Endodermal cell (in vitro differentiated cells): ENCODE measurements around the gene CCDC175. TPM values are rescaled to one million over a fixed set of nuclear protein-coding genes. Genes with fewer than 3 reads are reported as not detected.

Experiments used
- DNase-seq: peaks from one replicate; pipeline ENCODE4 v3.0.0-alpha.2; 2017
- H3K27ac ChIP-seq: 2 replicates; pipeline ENCODE4 v1.5.1; 2013; ENCODE audit warnings: mild to moderate bottlenecking, low read depth, low read length, moderate library complexity
- H3K27me3 ChIP-seq: 2 replicates; pipeline ENCODE4 v1.6.1; 2013; ENCODE audit warnings: mild to moderate bottlenecking, low read length, moderate library complexity; ENCODE audit not compliant: insufficient read depth, control insufficient read depth, poor library complexity, severe bottlenecking
- H3K36me3 ChIP-seq: 2 replicates; pipeline ENCODE4 v1.7.0; 2013; ENCODE audit warnings: mild to moderate bottlenecking, low read length, moderate library complexity; ENCODE audit not compliant: control insufficient read depth, insufficient read depth
- H3K4me1 ChIP-seq: one replicate; pipeline ENCODE4 v1.7.0; 2013; ENCODE audit warnings: low read length; ENCODE audit not compliant: control insufficient read depth, insufficient read depth
- H3K4me3 ChIP-seq: 2 replicates; pipeline ENCODE4 v1.5.1; 2013; ENCODE audit warnings: mild to moderate bottlenecking, low read length, moderate library complexity
- H3K9ac ChIP-seq: 2 replicates; pipeline ENCODE4 v1.6.1; 2013; ENCODE audit warnings: mild to moderate bottlenecking, low read length, moderate library complexity; ENCODE audit not compliant: poor library complexity, severe bottlenecking; ENCODE audit errors: extremely low read depth
- H3K9me3 ChIP-seq: 2 replicates; pipeline ENCODE4 v1.6.1; 2013; ENCODE audit warnings: mild to moderate bottlenecking, low read length, moderate library complexity; ENCODE audit not compliant: control insufficient read depth
- H3K27ac Mint-ChIP-seq: 2 replicates; pipeline ENCODE4 v1.8.0; 2020; ENCODE audit warnings: mixed read lengths
- H3K27me3 Mint-ChIP-seq: 2 replicates; pipeline ENCODE4 v1.8.0; 2021; ENCODE audit warnings: mild to moderate bottlenecking, mixed read lengths; ENCODE audit not compliant: insufficient read depth
- H3K36me3 Mint-ChIP-seq: 2 replicates; pipeline ENCODE4 v1.8.0; 2020; ENCODE audit warnings: low read depth, mixed read lengths
- H3K4me1 Mint-ChIP-seq: 2 replicates; pipeline ENCODE4 v1.8.0; 2020; ENCODE audit warnings: mixed read lengths
- H3K4me3 Mint-ChIP-seq: 2 replicates; pipeline ENCODE4 v1.8.0; 2020; ENCODE audit warnings: mild to moderate bottlenecking, moderate library complexity, mixed read lengths
- H3K9me3 Mint-ChIP-seq: 2 replicates; pipeline ENCODE4 v1.8.0; 2020; ENCODE audit warnings: mild to moderate bottlenecking, mixed read lengths
- WGBS, 2 experiments: methylation state at CpG; one replicate each; pipeline versions ENCODE4 v1.1.5 to v1.1.7; 2013; ENCODE audit warnings: missing lambda C conversion rate in 2 of 2, mixed read lengths in 1 of 2; ENCODE audit not compliant: insufficient coverage in 1 of 2, insufficient read length in 1 of 2; 5-methylcytosine and 5-hydroxymethylcytosine counted together
- total RNA-seq, 2 donors: library from RNA; stranded (reverse); fragmentation: NEBNext Ultra II Directional in 1 of 2; extraction: Animal tissue kit (Norgen Biotek cat#: 25700) in 1 of 2; gene quantifications; 2 replicates in 1 of 2; 3 replicates in 1 of 2; pipeline ENCODE4 v1.2.1, GENCODE V29; 2021
- TF ChIP-seq, protein P1 (sequence below): fragments of 200-600 bp; sonication (generic); conservative IDR thresholded peaks from 2 replicates; pipeline ENCODE4 v1.5.0; 2021; ENCODE audit warnings: antibody characterized with exemption, mild to moderate bottlenecking

Gene CCDC175
- total RNA-seq, 2 donors from 2014 or later = 0.53 to 0.66 TPM

GRCh38 chr14:59474172-59474571 is 102.4 kb downstream of the CCDC175 start:
- 81 to 100% methylated on average over 1 of the region's 1 CpG for WGBS, 2 experiments
- no peaks in the 10 kb centered on the region for H3K27me3 ChIP-seq
- peaks cover 19% of the 10 kb centered on the region for H3K4me1 Mint-ChIP-seq
- H3K36me3 ChIP-seq = peaks cover 54% of the 10 kb centered on the region
- no peak overlapping the region for H3K9ac ChIP-seq
- H3K4me3 ChIP-seq = no peak overlapping the region
- H3K36me3 Mint-ChIP-seq = peaks cover 42% of the 10 kb centered on the region
- no peaks in the 10 kb centered on the region for H3K9me3 Mint-ChIP-seq
- no peak overlapping the region for H3K4me3 Mint-ChIP-seq
- no peak overlapping the region for H3K27ac ChIP-seq
- no peaks in the 10 kb centered on the region for H3K9me3 ChIP-seq
- no peak overlapping the region for H3K27ac Mint-ChIP-seq
- TF ChIP-seq, protein P1, sequence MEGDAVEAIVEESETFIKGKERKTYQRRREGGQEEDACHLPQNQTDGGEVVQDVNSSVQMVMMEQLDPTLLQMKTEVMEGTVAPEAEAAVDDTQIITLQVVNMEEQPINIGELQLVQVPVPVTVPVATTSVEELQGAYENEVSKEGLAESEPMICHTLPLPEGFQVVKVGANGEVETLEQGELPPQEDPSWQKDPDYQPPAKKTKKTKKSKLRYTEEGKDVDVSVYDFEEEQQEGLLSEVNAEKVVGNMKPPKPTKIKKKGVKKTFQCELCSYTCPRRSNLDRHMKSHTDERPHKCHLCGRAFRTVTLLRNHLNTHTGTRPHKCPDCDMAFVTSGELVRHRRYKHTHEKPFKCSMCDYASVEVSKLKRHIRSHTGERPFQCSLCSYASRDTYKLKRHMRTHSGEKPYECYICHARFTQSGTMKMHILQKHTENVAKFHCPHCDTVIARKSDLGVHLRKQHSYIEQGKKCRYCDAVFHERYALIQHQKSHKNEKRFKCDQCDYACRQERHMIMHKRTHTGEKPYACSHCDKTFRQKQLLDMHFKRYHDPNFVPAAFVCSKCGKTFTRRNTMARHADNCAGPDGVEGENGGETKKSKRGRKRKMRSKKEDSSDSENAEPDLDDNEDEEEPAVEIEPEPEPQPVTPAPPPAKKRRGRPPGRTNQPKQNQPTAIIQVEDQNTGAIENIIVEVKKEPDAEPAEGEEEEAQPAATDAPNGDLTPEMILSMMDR = no peak
- no peaks in the 10 kb centered on the region for H3K27me3 Mint-ChIP-seq
- no peak for DNase-seq
- peaks cover 11% of the 10 kb centered on the region for H3K4me1 ChIP-seq

- H3K36me3 ChIP-seq = peaks cover 17% of the 10 kb centered on the region
- H3K9me3 Mint-ChIP-seq = no peaks in the 10 kb centered on the region
- peaks cover 18% of the 10 kb centered on the region for H3K27me3 Mint-ChIP-seq
- no peaks in the 10 kb centered on the region for H3K9me3 ChIP-seq
- H3K4me3 ChIP-seq = peak within 1 kb of the TSS; percentile 67
- H3K9ac ChIP-seq = no peak within 1 kb of the TSS
- peak within 1 kb of the TSS; percentile 64 for H3K4me3 Mint-ChIP-seq
- 28 to 35% methylated on average over 23 to 40 of the region's 40 CpGs for WGBS, 2 experiments
- H3K36me3 Mint-ChIP-seq = peaks cover 17% of the 10 kb centered on the region
- no peak within 1 kb of the TSS for H3K27ac Mint-ChIP-seq
- H3K27me3 ChIP-seq = peaks cover 19% of the 10 kb centered on the region
- TF ChIP-seq, protein P1 = no peak
- H3K4me1 ChIP-seq = peaks cover 3% of the 10 kb centered on the region
- peaks cover 7% of the 10 kb centered on the region for H3K4me1 Mint-ChIP-seq
- H3K27ac ChIP-seq = no peak within 1 kb of the TSS
- no peak for DNase-seq
Measured at GRCh38 chr14:59465316-59466135, 111.1 kb downstream of the CCDC175 start, which contains the start of gene GPR135. GPR135 (minus strand) TSS chr14:59465380; CDS start chr14:59465226, 154 bp downstream.

GRCh38 chr14:59464486-59465315 is 111.9 kb downstream of the CCDC175 start:
- Histone ChIP-seq H3K4me1 (peaks cover 3% of the 10 kb centered on the region), H3K27me3 (peaks cover 19% of the 10 kb centered on the region), H3K9me3 (no peaks in the 10 kb centered on the region), H3K9ac (no peak overlapping the region), H3K27ac (no peak overlapping the region), H3K4me3 (peak overlapping the region; percentile 67), H3K36me3 (peaks cover 16% of the 10 kb centered on the region)
- Mint-ChIP-seq H3K9me3 (no peaks in the 10 kb centered on the region), H3K4me3 (peak overlapping the region; percentile 64), H3K27me3 (peaks cover 18% of the 10 kb centered on the region), H3K36me3 (peaks cover 23% of the 10 kb centered on the region), H3K27ac (no peak overlapping the region), H3K4me1 (peaks cover 7% of the 10 kb centered on the region)
- 3% methylated on average over 38 to 105 of the region's 105 CpGs for WGBS, 2 experiments
- peak; percentile 91 for DNase-seq
- TF ChIP-seq, protein P1 = no peak
